A549 treated with AZD2906 at 1 μM for 4 hours (cell line): ENCODE data around the gene RIT1. TPM values are rescaled to one million over a fixed set of nuclear protein-coding genes. Genes with fewer than 3 reads are reported as not detected.

ENCODE experiments used
- total RNA-seq: library from RNA; stranded (reverse); fragments of 200-300 nt; extraction: Qiagen RNA extraction; gene quantifications from 5 replicates; pipeline ENCODE4 v1.2.3, GENCODE V29; 2022

RIT1 gene
- total RNA-seq: 18.3 to 22.3 TPM (median 20.0 TPM) in 5 replicates

GRCh38 chr1:155911156-155912055 lies at the start of gene RIT1:
Gene RIT1 (minus strand): TSS chr1:155911349. CDS start chr1:155910761, 588 bp downstream.

GRCh38 chr1:155940993-155941844 lies 30.1 kb upstream of the RIT1 start, which contains the start of gene RXFP4:
Gene RXFP4 (plus strand): TSS chr1:155941638. CDS start chr1:155941710, 72 bp downstream.

GRCh38 chr1:155934097-155934935 lies 23.2 kb upstream of the RIT1 start, which contains the start of gene KHDC4:
Gene KHDC4 (minus strand): TSS chr1:155934413. CDS start chr1:155934373, 40 bp downstream.

GRCh38 chr1:155859234-155859829 lies 51.8 kb downstream of the RIT1 start, which contains the start of gene SYT11:
Gene SYT11 (plus strand): TSS chr1:155859567. CDS start chr1:155859762, 195 bp downstream.

GRCh38 chr1:155856975-155857930 lies 53.9 kb downstream of the RIT1 start, which contains the start of gene GON4L:
Gene GON4L (minus strand): TSS chr1:155857214. CDS start chr1:155853780, 3,434 bp downstream.

Other genes starting within 250 kb of the RIT1 start
- gene YY1AP1, start 222.6 kb downstream of the RIT1 start, total RNA-seq: 44.1 to 45.5 TPM (median 44.3 TPM) in 5 replicates
- 106 to 133 TPM (median 109 TPM) in 5 replicates for gene DAP3, start 222.3 kb downstream of the RIT1 start, total RNA-seq
- 12.2 to 14.4 TPM (median 13.2 TPM) in 5 replicates for gene GON4L, start 54.1 kb downstream of the RIT1 start, total RNA-seq
- gene SYT11, start 51.8 kb downstream of the RIT1 start, total RNA-seq: 1.00 to 1.4 TPM (median 1.2 TPM) in 5 replicates
- 18.9 to 21.7 TPM (median 19.2 TPM) in 5 replicates for gene KHDC4, start 23.1 kb upstream of the RIT1 start, total RNA-seq
- not detected in 5 replicates for gene RXFP4, start 30.3 kb upstream of the RIT1 start, total RNA-seq
- 28.8 to 34.1 TPM (median 33.5 TPM) in 5 replicates for gene ARHGEF2, start 67.2 kb upstream of the RIT1 start, total RNA-seq
- 259 to 269 TPM (median 260 TPM) in 5 replicates for gene SSR2, start 109.6 kb upstream of the RIT1 start, total RNA-seq
- gene UBQLN4, start 142.4 kb upstream of the RIT1 start, total RNA-seq: 33.7 to 42.4 TPM (median 36.4 TPM) in 5 replicates
- gene LAMTOR2, start 143.4 kb upstream of the RIT1 start, total RNA-seq: 149 to 159 TPM (median 157 TPM) in 5 replicates
- 0.21 TPM in 1 of 5 replicates, not detected in the others for gene RAB25, start 149.8 kb upstream of the RIT1 start, total RNA-seq
- gene MEX3A, start 171.1 kb upstream of the RIT1 start, total RNA-seq: 1.2 to 2.6 TPM (median 2.1 TPM) in 5 replicates
- gene LMNA, start 203.4 kb upstream of the RIT1 start, total RNA-seq: 703 to 786 TPM (median 771 TPM) in 5 replicates
- 0.34 to 0.69 TPM (median 0.40 TPM) in 5 replicates for gene SEMA4A, start 242.2 kb upstream of the RIT1 start, total RNA-seq